H1 (cell line): ENCODE measurements around the gene MBNL1.

Experiments
- ATF2 ChIP-seq: IDR thresholded peaks from 2 replicates; pipeline ENCODE4 v1.6.1; 2012; ENCODE audit warnings: low read length, inconsistent platforms
- BRCA1 ChIP-seq: IDR thresholded peaks from 2 replicates; pipeline ENCODE4 v1.6.1; 2012; ENCODE audit warnings: low read depth, low read length, improper control_type of control experiment
- CHD2 ChIP-seq: IDR thresholded peaks from 2 replicates; pipeline ENCODE4 v1.6.1; 2012; ENCODE audit warnings: low read length, improper control_type of control experiment
- CTCF ChIP-seq, 3 experiments: IDR thresholded peaks; 1 replicate in 2 of 3; 2 replicates in 1 of 3; pipeline versions ENCODE4 v1.5.1 to v1.6.1; 2011; ENCODE audit warnings: low read length in 3 of 3, mild to moderate bottlenecking in 3 of 3, inconsistent platforms in 2 of 3, low read depth in 1 of 3, moderate library complexity in 1 of 3; ENCODE audit not compliant: insufficient read depth in 1 of 3; ENCODE audit errors: control extremely low read depth in 1 of 3
- EZH2 ChIP-seq: fragments of 200-600 bp; sonication (generic); IDR thresholded peaks from 2 replicates; pipeline ENCODE4 v1.7.1; 2012; ENCODE audit warnings: low read depth, mild to moderate bottlenecking, moderate library complexity, low read length, inconsistent platforms; ENCODE audit not compliant: severe bottlenecking
- GABPA ChIP-seq: IDR thresholded peaks from 2 replicates; pipeline ENCODE4 v1.6.1; 2011; ENCODE audit warnings: mild to moderate bottlenecking, low read length, moderate library complexity, borderline replicate concordance; ENCODE audit not compliant: insufficient read depth
- POLR2A ChIP-seq, 2 experiments: IDR thresholded peaks; 1 replicate in 1 of 2; 2 replicates in 1 of 2; pipeline ENCODE4 v1.6.1; 2011; ENCODE audit warnings: low read depth in 2 of 2, low read length in 2 of 2, mild to moderate bottlenecking in 2 of 2; ENCODE audit errors: control extremely low read depth in 1 of 2
- POLR2AphosphoS5 ChIP-seq: IDR thresholded peaks from 2 replicates; pipeline ENCODE4 v1.6.1; 2011; ENCODE audit warnings: low read depth, low read length
- RFX5 ChIP-seq: IDR thresholded peaks from 2 replicates; pipeline ENCODE4 v1.6.1; 2011; ENCODE audit warnings: low read depth, low read length, improper control_type of control experiment, borderline replicate concordance
- SIN3A ChIP-seq, 2 experiments: IDR thresholded peaks in 1 of 2; conservative IDR thresholded peaks in 1 of 2; 2 replicates each; pipeline ENCODE4 v1.6.1; 2011 to 2012; ENCODE audit warnings: low read length in 2 of 2, improper control_type of control experiment in 1 of 2, low read depth in 1 of 2, mild to moderate bottlenecking in 1 of 2
- SP1 ChIP-seq: IDR thresholded peaks from 2 replicates; pipeline ENCODE4 v1.6.1; 2011; ENCODE audit warnings: low read depth, low read length
- TAF1 ChIP-seq: IDR thresholded peaks from 2 replicates; pipeline ENCODE4 v1.6.1; 2011; ENCODE audit warnings: mild to moderate bottlenecking, low read depth, low read length

- no peak for TF ChIP-seq POLR2AphosphoS5
- no peak for TF ChIP-seq POLR2A (IDR thresholded peaks at IDR 0.05; ENCODE audit: control extremely low read depth in 1 of 2, low read depth in 2 of 2, low read length in 2 of 2)
- no peak for TF ChIP-seq CTCF (IDR thresholded peaks at IDR 0.05; ENCODE audit: control extremely low read depth in 1 of 3, insufficient read depth in 1 of 3, low read depth in 1 of 3, low read length in 3 of 3)
- TF ChIP-seq CHD2: no peak
- TF ChIP-seq SIN3A (conservative IDR thresholded peaks at IDR 0.05 in 1 of 2, IDR thresholded peaks at IDR 0.05 in 1 of 2; ENCODE audit: low read depth in 1 of 2, low read length in 2 of 2): no peak
- TF ChIP-seq EZH2: no peak
- TF ChIP-seq ATF2: no peak
- TF ChIP-seq SP1: no peak
- no peak for TF ChIP-seq RFX5
- no peak for TF ChIP-seq GABPA
- TF ChIP-seq BRCA1: no peak
- no peak for TF ChIP-seq TAF1
These were observed 88.9 kb downstream of the MBNL1 start for GRCh38 chr3:152357587-152357986.
